ENCODE results near the gene SMAD2. TPM values are rescaled to one million over a fixed set of nuclear protein-coding genes. Genes with fewer than 3 reads are reported as not detected.
"Not testable (repeated sequence)": the region's sequence is repeated elsewhere in the genome, so short reads cannot be mapped to it uniquely, and the experiment has no call there.

Gene SMAD2
- total RNA-seq, 2 experiments from 2014 or later, result 40.4 to 81.1 TPM

DNA sequence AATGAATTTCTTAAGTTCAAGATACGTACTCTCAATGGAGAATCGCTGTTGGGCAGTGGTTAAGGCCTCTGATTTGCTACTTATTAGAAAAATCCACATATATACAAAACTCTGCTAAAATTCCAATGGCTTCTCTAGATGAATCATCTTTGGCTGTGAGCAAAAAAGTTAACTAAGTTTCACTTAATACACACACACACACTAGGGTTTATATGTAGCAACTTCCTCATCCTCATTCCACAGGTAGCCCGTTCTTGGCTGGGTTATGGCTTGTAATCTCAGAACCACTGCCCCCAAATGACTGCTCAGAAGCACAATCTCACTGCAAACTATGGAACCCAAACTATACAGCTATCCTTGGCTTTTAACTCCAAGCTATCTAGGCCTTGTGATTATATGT lies 99.7 kb downstream of the SMAD2 start:
- Histone ChIP-seq H3K79me2 (ENCODE audit: insufficient read depth, low read depth, low read length) (no peaks in the 10 kb centered on the region), H3K9me3 (ENCODE audit: low read length) (no peaks in the 10 kb centered on the region), H3K4me3 (ENCODE audit: low read depth, low read length, poor library complexity, severe bottlenecking) (no peak overlapping the region), H3K36me3 (ENCODE audit: insufficient read depth, low read length) (peaks cover 9% of the 10 kb centered on the region; the same call in 1 of the 2 replicates), H3K27ac (ENCODE audit: low read depth, low read length, poor library complexity, severe bottlenecking) (no peak overlapping the region), H2AFZ (ENCODE audit: low read length) (no peak overlapping the region), H3K9me2 (ENCODE audit: insufficient read depth, low read length) (no peaks in the 10 kb centered on the region), H3K4me2 (ENCODE audit: low read length) (no peak overlapping the region), H3K4me1 (ENCODE audit: insufficient read depth, low read length, poor library complexity, severe bottlenecking) (no peaks in the 10 kb centered on the region), H4K20me1 (ENCODE audit: insufficient read depth, low read length) (no peaks in the 10 kb centered on the region)
- ChIA-PET CTCF (ENCODE audit: unreplicated experiment) (interaction anchor here (0.6 kb wide), 1 partner anchor 45 kb away, joined by 3 read pairs; no protein-coding TSS in a partner anchor), POLR2A (no interaction called here)
- intact Hi-C loops (cut with micrococcal nuclease; ENCODE audit: unreplicated experiment), result no loop called here
- TF ChIP-seq EZH2phosphoT487 (IDR thresholded peaks at IDR 0.05; ENCODE audit: borderline replicate concordance, low read depth, low read length), result no peak
- TF ChIP-seq, protein P1, sequence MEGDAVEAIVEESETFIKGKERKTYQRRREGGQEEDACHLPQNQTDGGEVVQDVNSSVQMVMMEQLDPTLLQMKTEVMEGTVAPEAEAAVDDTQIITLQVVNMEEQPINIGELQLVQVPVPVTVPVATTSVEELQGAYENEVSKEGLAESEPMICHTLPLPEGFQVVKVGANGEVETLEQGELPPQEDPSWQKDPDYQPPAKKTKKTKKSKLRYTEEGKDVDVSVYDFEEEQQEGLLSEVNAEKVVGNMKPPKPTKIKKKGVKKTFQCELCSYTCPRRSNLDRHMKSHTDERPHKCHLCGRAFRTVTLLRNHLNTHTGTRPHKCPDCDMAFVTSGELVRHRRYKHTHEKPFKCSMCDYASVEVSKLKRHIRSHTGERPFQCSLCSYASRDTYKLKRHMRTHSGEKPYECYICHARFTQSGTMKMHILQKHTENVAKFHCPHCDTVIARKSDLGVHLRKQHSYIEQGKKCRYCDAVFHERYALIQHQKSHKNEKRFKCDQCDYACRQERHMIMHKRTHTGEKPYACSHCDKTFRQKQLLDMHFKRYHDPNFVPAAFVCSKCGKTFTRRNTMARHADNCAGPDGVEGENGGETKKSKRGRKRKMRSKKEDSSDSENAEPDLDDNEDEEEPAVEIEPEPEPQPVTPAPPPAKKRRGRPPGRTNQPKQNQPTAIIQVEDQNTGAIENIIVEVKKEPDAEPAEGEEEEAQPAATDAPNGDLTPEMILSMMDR (conservative IDR thresholded peaks at IDR 0.05; ENCODE audit: low read length), result no peak
- no peak for DNase-seq (ENCODE audit: low spot score)
- no TSS peak for BruUV-seq (replicated peaks)

DNA sequence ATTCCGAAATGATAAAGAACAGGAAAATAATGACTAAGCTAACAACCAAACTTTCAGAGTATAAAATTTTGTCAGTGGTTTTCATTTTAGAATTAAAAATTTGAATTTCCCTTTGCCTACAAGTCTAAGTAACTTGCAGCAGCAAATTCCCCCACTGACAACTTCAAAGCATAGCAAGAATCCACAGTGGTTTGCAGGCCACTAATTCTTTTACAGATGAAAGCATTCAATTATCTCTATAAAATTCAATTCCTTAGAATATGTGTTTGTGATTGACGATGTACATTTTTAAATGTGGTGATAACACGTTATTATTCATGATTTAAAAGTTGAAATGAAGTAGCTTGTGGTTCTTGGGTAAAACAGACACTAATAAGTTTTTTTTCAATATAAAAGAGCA lies 100.6 kb downstream of the SMAD2 start:
- H3K9me3 ChIP-seq (ENCODE audit: low read length), result no peaks in the 10 kb centered on the region
- no peaks in the 10 kb centered on the region for H4K20me1 ChIP-seq (ENCODE audit: insufficient read depth, low read length)
- no peaks in the 10 kb centered on the region for H3K9me2 ChIP-seq (ENCODE audit: insufficient read depth, low read length)
- H3K27ac ChIP-seq (ENCODE audit: low read depth, low read length, poor library complexity, severe bottlenecking), result no peak overlapping the region
- H3K4me2 ChIP-seq (ENCODE audit: low read length), result no peak overlapping the region
- BruUV-seq (replicated peaks), result no TSS peak
- no peak for DNase-seq (ENCODE audit: low spot score)
- ChIA-PET CTCF (ENCODE audit: unreplicated experiment) (no interaction called here), POLR2A (interaction anchor here (0.7 kb wide), 1 partner anchor 760 kb away, joined by 5 read pairs; no protein-coding TSS in a partner anchor)
- no peak overlapping the region for H2AFZ ChIP-seq (ENCODE audit: low read length)
- no peak overlapping the region for H3K4me3 ChIP-seq (ENCODE audit: low read depth, low read length, poor library complexity, severe bottlenecking)
- intact Hi-C loops (cut with micrococcal nuclease; ENCODE audit: unreplicated experiment), result no loop called here
- H3K79me2 ChIP-seq (ENCODE audit: insufficient read depth, low read depth, low read length), result no peaks in the 10 kb centered on the region
- H3K4me1 ChIP-seq (ENCODE audit: insufficient read depth, low read length, poor library complexity, severe bottlenecking), result no peaks in the 10 kb centered on the region
- peaks cover 9% of the 10 kb centered on the region; the same call in 1 of the 2 replicates for H3K36me3 ChIP-seq (ENCODE audit: insufficient read depth, low read length)
- TF ChIP-seq, protein P1 (conservative IDR thresholded peaks at IDR 0.05; ENCODE audit: low read length), result no peak
- no peak for TF ChIP-seq EZH2phosphoT487 (IDR thresholded peaks at IDR 0.05; ENCODE audit: borderline replicate concordance, low read depth, low read length)

DNA sequence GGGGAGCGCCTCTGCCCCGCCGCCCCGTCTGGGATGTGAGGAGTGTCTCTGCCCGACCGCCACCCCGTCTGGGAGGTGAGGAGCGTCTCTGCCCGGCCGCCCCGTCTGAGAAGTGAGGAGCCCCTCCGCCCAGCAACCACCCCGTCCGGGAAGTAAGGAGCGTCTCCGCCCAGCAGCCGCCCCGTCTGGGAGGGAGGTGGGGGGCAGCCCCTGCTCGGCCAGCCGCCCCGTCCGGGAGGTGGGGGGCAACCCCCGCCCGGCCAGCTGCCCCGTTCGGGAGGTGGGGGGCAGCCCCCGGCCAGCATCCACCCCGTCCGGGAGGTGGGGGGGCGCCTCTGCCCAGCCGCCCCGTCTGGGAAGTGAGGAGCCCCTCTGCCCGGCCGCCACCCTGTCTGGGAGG lies 102.4 kb downstream of the SMAD2 start:
- H2AFZ ChIP-seq (ENCODE audit: low read length); DNase-seq (ENCODE audit: low spot score); POLR2A ChIA-PET; BruUV-seq (replicated peaks); H3K4me3 ChIP-seq (ENCODE audit: low read depth, low read length, poor library complexity, severe bottlenecking); H4K20me1 ChIP-seq (ENCODE audit: insufficient read depth, low read length); CTCF ChIA-PET (ENCODE audit: unreplicated experiment); H3K9me2 ChIP-seq (ENCODE audit: insufficient read depth, low read length); H3K4me2 ChIP-seq (ENCODE audit: low read length); H3K36me3 ChIP-seq (ENCODE audit: insufficient read depth, low read length); intact Hi-C loops (cut with micrococcal nuclease; ENCODE audit: unreplicated experiment); H3K4me1 ChIP-seq (ENCODE audit: insufficient read depth, low read length, poor library complexity, severe bottlenecking); H3K79me2 ChIP-seq (ENCODE audit: insufficient read depth, low read depth, low read length); H3K9me3 ChIP-seq (ENCODE audit: low read length); H3K27ac ChIP-seq (ENCODE audit: low read depth, low read length, poor library complexity, severe bottlenecking): not testable (repeated sequence)
